SK-N-SH (cell line): ENCODE measurements around the gene TEAD3.

Experiments used
- CTCF ChIP-seq: fragments of 200-600 bp; sonication (generic); IDR thresholded peaks from 2 replicates; pipeline ENCODE4 v1.6.1; 2017; ENCODE audit warnings: antibody characterized with exemption, mild to moderate bottlenecking, moderate library complexity
- MXI1 ChIP-seq: IDR thresholded peaks from 2 replicates; pipeline ENCODE4 v1.6.1; 2012; ENCODE audit warnings: mild to moderate bottlenecking, low read depth, low read length, improper control_type of control experiment
- NRF1 ChIP-seq: IDR thresholded peaks from 2 replicates; pipeline ENCODE4 v1.6.1; 2012; ENCODE audit warnings: low read depth, mild to moderate bottlenecking, low read length
- RAD21 ChIP-seq: IDR thresholded peaks from 2 replicates; pipeline ENCODE4 v1.6.1; 2012; ENCODE audit warnings: mild to moderate bottlenecking, low read length
- TCF12 ChIP-seq: IDR thresholded peaks from 2 replicates; pipeline ENCODE4 v1.4.0; 2012

GRCh38 chr6:35487658-35488516, 9.0 kb downstream of the TEAD3 start:
- no peak for TF ChIP-seq TCF12
- TF ChIP-seq CTCF: no peak
- no peak for TF ChIP-seq MXI1
- TF ChIP-seq RAD21: no peak
- no peak for TF ChIP-seq NRF1
